ENCODE measurements around the gene NDUFA11. TPM values are rescaled to one million over a fixed set of nuclear protein-coding genes. Genes with fewer than 3 reads are reported as not detected.
A peak's percentile ranks its signal among the peaks of the same experiment; 100 is the strongest.

Gene NDUFA11
- total and polyA plus RNA-seq, 2 of the 13 experiments (the other 11 are each of a cell fraction or from before 2014, with no cell fraction given) = 286 to 378 TPM

DNA sequence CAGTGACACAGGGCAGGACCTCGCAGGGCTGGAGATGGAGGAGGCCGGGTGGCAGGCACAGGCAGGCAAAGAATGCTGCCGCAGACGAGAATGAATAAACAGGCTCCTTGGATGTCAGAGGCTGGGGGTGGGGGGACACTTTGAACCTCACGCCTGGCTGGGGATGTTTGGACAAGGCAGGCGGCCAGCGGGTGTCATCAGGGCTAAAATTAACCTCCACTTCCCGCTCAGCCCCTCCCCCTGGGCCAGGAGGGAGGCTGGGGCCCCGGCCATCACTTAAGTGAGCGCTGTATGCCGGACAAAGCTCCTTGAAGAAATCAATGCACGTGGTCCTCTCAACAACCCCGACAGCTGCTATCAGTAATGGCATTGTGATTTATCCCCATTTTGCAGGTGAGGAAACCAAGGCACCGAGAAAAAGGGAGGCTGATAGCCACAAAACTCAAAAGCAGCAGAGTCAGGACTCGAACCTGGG lies 22.9 kb downstream of the NDUFA11 start (continued):
- TF ChIP-seq, protein P1, sequence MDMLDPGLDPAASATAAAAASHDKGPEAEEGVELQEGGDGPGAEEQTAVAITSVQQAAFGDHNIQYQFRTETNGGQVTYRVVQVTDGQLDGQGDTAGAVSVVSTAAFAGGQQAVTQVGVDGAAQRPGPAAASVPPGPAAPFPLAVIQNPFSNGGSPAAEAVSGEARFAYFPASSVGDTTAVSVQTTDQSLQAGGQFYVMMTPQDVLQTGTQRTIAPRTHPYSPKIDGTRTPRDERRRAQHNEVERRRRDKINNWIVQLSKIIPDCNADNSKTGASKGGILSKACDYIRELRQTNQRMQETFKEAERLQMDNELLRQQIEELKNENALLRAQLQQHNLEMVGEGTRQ (IDR thresholded peaks at IDR 0.05; ENCODE audit: low read depth, low read length) = no peak
- TF ChIP-seq, protein P1 (CRISPR knock-in tag; IDR thresholded peaks at IDR 0.05; ENCODE audit: borderline replicate concordance) = no peak
- no peak for TF ChIP-seq ZNF274 (CRISPR knock-in tag; IDR thresholded peaks at IDR 0.05)
- TF ChIP-seq PPARG (CRISPR knock-in tag; conservative IDR thresholded peaks at IDR 0.05) = peak; percentile 84
- no peak for TF ChIP-seq ZNF674 (CRISPR knock-in tag; IDR thresholded peaks at IDR 0.05; ENCODE audit: low read depth)
- TF ChIP-seq RFX3 (CRISPR knock-in tag; IDR thresholded peaks at IDR 0.05) = no peak
- TF ChIP-seq, protein P2, sequence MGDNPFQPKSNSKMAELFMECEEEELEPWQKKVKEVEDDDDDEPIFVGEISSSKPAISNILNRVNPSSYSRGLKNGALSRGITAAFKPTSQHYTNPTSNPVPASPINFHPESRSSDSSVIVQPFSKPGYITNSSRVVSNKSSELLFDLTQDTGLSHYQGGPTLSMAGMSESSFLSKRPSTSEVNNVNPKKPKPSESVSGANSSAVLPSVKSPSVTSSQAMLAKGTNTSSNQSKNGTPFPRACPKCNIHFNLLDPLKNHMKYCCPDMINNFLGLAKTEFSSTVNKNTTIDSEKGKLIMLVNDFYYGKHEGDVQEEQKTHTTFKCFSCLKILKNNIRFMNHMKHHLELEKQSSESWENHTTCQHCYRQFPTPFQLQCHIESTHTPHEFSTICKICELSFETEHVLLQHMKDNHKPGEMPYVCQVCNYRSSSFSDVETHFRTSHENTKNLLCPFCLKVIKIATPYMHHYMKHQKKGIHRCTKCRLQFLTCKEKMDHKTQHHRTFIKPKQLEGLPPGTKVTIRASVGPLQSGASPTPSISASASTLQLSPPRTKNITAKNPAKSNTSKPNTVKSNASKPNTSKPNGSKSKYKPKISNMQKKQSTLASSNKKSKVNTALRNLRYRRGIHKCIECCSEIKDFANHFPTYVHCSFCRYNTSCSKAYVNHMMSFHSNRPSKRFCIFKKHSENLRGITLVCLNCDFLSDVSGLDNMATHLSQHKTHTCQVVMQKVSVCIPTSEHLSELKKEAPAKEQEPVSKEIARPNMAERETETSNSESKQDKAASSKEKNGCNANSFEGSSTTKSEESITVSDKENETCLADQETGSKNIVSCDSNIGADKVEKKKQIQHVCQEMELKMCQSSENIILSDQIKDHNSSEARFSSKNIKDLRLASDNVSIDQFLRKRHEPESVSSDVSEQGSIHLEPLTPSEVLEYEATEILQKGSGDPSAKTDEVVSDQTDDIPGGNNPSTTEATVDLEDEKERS (CRISPR knock-in tag; IDR thresholded peaks at IDR 0.05) = no peak
- TF ChIP-seq AGO1 (IDR thresholded peaks at IDR 0.05; ENCODE audit: low read depth, low read length, poor library complexity, severe bottlenecking) = no peak
- no peak for TF ChIP-seq EZH2 (conservative IDR thresholded peaks at IDR 0.05; ENCODE audit: low read depth, low read length)
- no peak for TF ChIP-seq FLYWCH1 (CRISPR knock-in tag; IDR thresholded peaks at IDR 0.05)
- no peak for TF ChIP-seq ATF7 (IDR thresholded peaks at IDR 0.05)
- no peak; the same call in 1 of the 2 replicates for TF ChIP-seq ATF7 (CRISPR knock-in tag; IDR thresholded peaks at IDR 0.05)
- TF ChIP-seq MAZ (IDR thresholded peaks at IDR 0.05; ENCODE audit: borderline replicate concordance, low read depth, low read length) = peak; percentile 60; the same call in 1 of the 2 replicates
- TF ChIP-seq MAZ (CRISPR knock-in tag; IDR thresholded peaks at IDR 0.05; ENCODE audit: low read depth) = no peak; the same call in 1 of the 2 replicates
- no peak for TF ChIP-seq RAD51 (IDR thresholded peaks at IDR 0.05; ENCODE audit: borderline replicate concordance)
- no peak for TF ChIP-seq ZNF383 (CRISPR knock-in tag; IDR thresholded peaks at IDR 0.05; ENCODE audit: borderline replicate concordance)
- 0 out of 2 replicates have a peak, but pooled peaks have one; percentile 44 for TF ChIP-seq MED13 (CRISPR knock-in tag; IDR thresholded peaks at IDR 0.05)
- 0 out of 2 replicates have a peak, but pooled peaks have one; percentile 25 for TF ChIP-seq PITX1 (CRISPR knock-in tag; IDR thresholded peaks at IDR 0.05)
- TF ChIP-seq ATF7-NPFF (CRISPR knock-in tag; IDR thresholded peaks at IDR 0.05; ENCODE audit: low read depth) = no peak
- 0 out of 2 replicates have a peak, but pooled peaks have one; percentile 57 for TF ChIP-seq ZFP82 (CRISPR knock-in tag; IDR thresholded peaks at IDR 0.05; ENCODE audit: borderline replicate concordance)
- peak; percentile 25; the same call in 1 of the 2 replicates for TF ChIP-seq ZFX (CRISPR knock-in tag; IDR thresholded peaks at IDR 0.05; ENCODE audit: low read depth)
- TF ChIP-seq RBM39 (IDR thresholded peaks at IDR 0.05; ENCODE audit: low read depth, low read length, poor library complexity, severe bottlenecking) = peak; percentile 67
- TF ChIP-seq POLR2A (IDR thresholded peaks at IDR 0.05; ENCODE audit: insufficient read depth in 1 of 2, low read depth in 2 of 2, low read length in 2 of 2) = peak in 1 of 2 experiments; percentile 51; a peak in 1 of 4 replicates
- TF ChIP-seq ZNF317 (CRISPR knock-in tag; IDR thresholded peaks at IDR 0.05) = peak; percentile 76; the same call in 1 of the 2 replicates
- TF ChIP-seq CC2D1A (CRISPR knock-in tag; IDR thresholded peaks at IDR 0.05) = no peak
- peak; percentile 18; the same call in 1 of the 2 replicates for TF ChIP-seq POLR2AphosphoS5 (IDR thresholded peaks at IDR 0.05; ENCODE audit: low read depth, low read length)
- TF ChIP-seq ZNF256 (CRISPR knock-in tag; conservative IDR thresholded peaks at IDR 0.05) = 0 out of 2 replicates have a peak, but pooled peaks have one; percentile 36
- TF ChIP-seq, protein P3, sequence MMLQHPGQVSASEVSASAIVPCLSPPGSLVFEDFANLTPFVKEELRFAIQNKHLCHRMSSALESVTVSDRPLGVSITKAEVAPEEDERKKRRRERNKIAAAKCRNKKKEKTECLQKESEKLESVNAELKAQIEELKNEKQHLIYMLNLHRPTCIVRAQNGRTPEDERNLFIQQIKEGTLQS (CRISPR knock-in tag; IDR thresholded peaks at IDR 0.05) = no peak
